ENCODE measurements around the gene CDKAL1. TPM values are rescaled to one million over a fixed set of nuclear protein-coding genes. Genes with fewer than 3 reads are reported as not detected.
A peak's percentile ranks its signal among the peaks of the same experiment; 100 is the strongest.

CDKAL1 gene
- total and polyA plus RNA-seq, 3 experiments from 2014 or later, result 26.7 to 30.2 (median 29.6) TPM

GRCh38 chr6:20946890-20947289 lies 412.6 kb downstream of the CDKAL1 start:
- Histone ChIP-seq H3K4me1 (ENCODE audit: insufficient read depth, low read length) (no peaks in the 10 kb centered on the region), H3K9me3 (ENCODE audit: low read length) (no peaks in the 10 kb centered on the region), H3K36me3 (ENCODE audit: insufficient read depth, low read length) (no peaks in the 10 kb centered on the region), H3K27ac (ENCODE audit: low read depth, low read length) (no peak overlapping the region), H3K4me3 (ENCODE audit: low read length) (no peak overlapping the region), H3K27me3 (ENCODE audit: insufficient read depth, low read length, poor library complexity, severe bottlenecking) (no peaks in the 10 kb centered on the region)
- CTCF ChIA-PET, result no interaction called here
- DNase-seq, result no peak
- Mint-ChIP-seq H3K27me3 (no peaks in the 10 kb centered on the region), H3K9me3 (peaks cover 6 to 13% (median 12%) of the 10 kb centered on the region in 5 donors), H3K4me3 (no peak overlapping the region), H3K4me1 (peaks cover 0 to 13% (median 6%) of the 10 kb centered on the region in 3 donors), H3K36me3 (peaks cover 12 to 25% (median 17%) of the 10 kb centered on the region in 3 donors), H3K27ac (no peak overlapping the region)
- POLR2A ChIA-PET, result no interaction called here

- Mint-ChIP-seq H3K36me3 (peaks cover 9 to 21% (median 15%) of the 10 kb centered on the region in 3 donors), H3K27me3 (no peaks in the 10 kb centered on the region), H3K4me1 (peaks cover 0 to 13% (median 6%) of the 10 kb centered on the region in 3 donors), H3K27ac (no peak overlapping the region), H3K4me3 (no peak overlapping the region), H3K9me3 (peaks cover 4 to 11% (median 10%) of the 10 kb centered on the region in 5 donors)
- CTCF ChIA-PET, result no interaction called here
- no peaks in the 10 kb centered on the region for H3K27me3 ChIP-seq (ENCODE audit: insufficient read depth, low read length, poor library complexity, severe bottlenecking)
- POLR2A ChIA-PET, result no interaction called here
- no peaks in the 10 kb centered on the region for H3K36me3 ChIP-seq (ENCODE audit: insufficient read depth, low read length)
- H3K27ac ChIP-seq (ENCODE audit: low read depth, low read length), result no peak overlapping the region
- no peak for DNase-seq
- H3K9me3 ChIP-seq (ENCODE audit: low read length), result no peaks in the 10 kb centered on the region
- no peak overlapping the region for H3K4me3 ChIP-seq (ENCODE audit: low read length)
- no peaks in the 10 kb centered on the region for H3K4me1 ChIP-seq (ENCODE audit: insufficient read depth, low read length)
These were observed 413.7 kb downstream of the CDKAL1 start for GRCh38 chr6:20947977-20948376.

- peaks cover 5 to 15% (median 12%) of the 10 kb centered on the region in 3 donors for H3K36me3 Mint-ChIP-seq
- ChIA-PET CTCF (no interaction called here), POLR2A (no interaction called here)
- Histone ChIP-seq H3K27me3 (ENCODE audit: insufficient read depth, low read length, poor library complexity, severe bottlenecking) (no peaks in the 10 kb centered on the region), H3K4me3 (ENCODE audit: low read length) (no peak overlapping the region), H3K36me3 (ENCODE audit: insufficient read depth, low read length) (no peaks in the 10 kb centered on the region), H3K9me3 (ENCODE audit: low read length) (no peaks in the 10 kb centered on the region), H3K27ac (ENCODE audit: low read depth, low read length) (no peak overlapping the region), H3K4me1 (ENCODE audit: insufficient read depth, low read length) (no peaks in the 10 kb centered on the region)
- peaks cover 0 to 13% (median 6%) of the 10 kb centered on the region in 3 donors for H3K4me1 Mint-ChIP-seq
- peaks cover 0 to 6% (median 5%) of the 10 kb centered on the region in 5 donors for H3K9me3 Mint-ChIP-seq
- H3K27me3 Mint-ChIP-seq, result no peaks in the 10 kb centered on the region
- H3K27ac Mint-ChIP-seq, result no peak overlapping the region
- no peak overlapping the region for H3K4me3 Mint-ChIP-seq
- no peak for DNase-seq
These were observed 414.3 kb downstream of the CDKAL1 start for GRCh38 chr6:20948556-20948955.

GRCh38 chr6:20949138-20949537 lies 414.9 kb downstream of the CDKAL1 start:
- peaks cover under 1 to 14% (median 12%) of the 10 kb centered on the region in 3 donors for H3K36me3 Mint-ChIP-seq
- H3K9me3 Mint-ChIP-seq, result peaks cover 0 to under 1% (median 0%) of the 10 kb centered on the region in 5 donors
- DNase-seq, result no peak
- POLR2A ChIA-PET, result no interaction called here
- Histone ChIP-seq H3K9me3 (ENCODE audit: low read length) (no peaks in the 10 kb centered on the region), H3K4me3 (ENCODE audit: low read length) (no peak overlapping the region), H3K27ac (ENCODE audit: low read depth, low read length) (no peak overlapping the region), H3K27me3 (ENCODE audit: insufficient read depth, low read length, poor library complexity, severe bottlenecking) (no peaks in the 10 kb centered on the region), H3K4me1 (ENCODE audit: insufficient read depth, low read length) (no peaks in the 10 kb centered on the region), H3K36me3 (ENCODE audit: insufficient read depth, low read length) (no peaks in the 10 kb centered on the region)
- no peak overlapping the region for H3K4me3 Mint-ChIP-seq
- H3K27me3 Mint-ChIP-seq, result no peaks in the 10 kb centered on the region
- H3K27ac Mint-ChIP-seq, result no peak overlapping the region
- CTCF ChIA-PET, result no interaction called here
- peaks cover 0 to 13% (median 4%) of the 10 kb centered on the region in 3 donors for H3K4me1 Mint-ChIP-seq

- POLR2A ChIA-PET, result no interaction called here
- Mint-ChIP-seq H3K36me3 (peaks cover 24 to 28% (median 26%) of the 10 kb centered on the region in 3 donors), H3K9me3 (no peaks in the 10 kb centered on the region)
These were observed 418.6 kb downstream of the CDKAL1 start for GRCh38 chr6:20952699-20953474.

GRCh38 chr6:20954315-20954714 lies 420.1 kb downstream of the CDKAL1 start:
- Histone ChIP-seq H3K27ac (ENCODE audit: low read depth, low read length) (no peak overlapping the region), H3K9me3 (ENCODE audit: low read length) (no peaks in the 10 kb centered on the region), H3K4me1 (ENCODE audit: insufficient read depth, low read length) (no peaks in the 10 kb centered on the region), H3K4me3 (ENCODE audit: low read length) (no peak overlapping the region), H3K36me3 (ENCODE audit: insufficient read depth, low read length) (peaks cover 3% of the 10 kb centered on the region), H3K27me3 (ENCODE audit: insufficient read depth, low read length, poor library complexity, severe bottlenecking) (no peaks in the 10 kb centered on the region)
- no peak overlapping the region for H3K4me3 Mint-ChIP-seq
- H3K9me3 Mint-ChIP-seq, result no peaks in the 10 kb centered on the region
- CTCF ChIA-PET, result no interaction called here
- H3K27me3 Mint-ChIP-seq, result no peaks in the 10 kb centered on the region
- no peaks in the 10 kb centered on the region for H3K4me1 Mint-ChIP-seq
- POLR2A ChIA-PET, result no interaction called here
- no peak overlapping the region for H3K27ac Mint-ChIP-seq
- no peak for DNase-seq
- peaks cover 26 to 36% (median 33%) of the 10 kb centered on the region in 3 donors for H3K36me3 Mint-ChIP-seq

More at GRCh38 chr6:20952699-20953474, 418.6 kb downstream of the CDKAL1 start:
- DNase-seq, result no peak
- Mint-ChIP-seq H3K27me3 (no peaks in the 10 kb centered on the region), H3K4me1 (no peaks in the 10 kb centered on the region), H3K27ac (peak overlapping the region in 1 of 8 donors; percentile 41), H3K4me3 (no peak overlapping the region)
- CTCF ChIA-PET, result no interaction called here
- Histone ChIP-seq H3K27ac (ENCODE audit: low read depth, low read length) (no peak overlapping the region), H3K9me3 (ENCODE audit: low read length) (no peaks in the 10 kb centered on the region), H3K36me3 (ENCODE audit: insufficient read depth, low read length) (peaks cover 3% of the 10 kb centered on the region), H3K27me3 (ENCODE audit: insufficient read depth, low read length, poor library complexity, severe bottlenecking) (no peaks in the 10 kb centered on the region), H3K4me3 (ENCODE audit: low read length) (no peak overlapping the region), H3K4me1 (ENCODE audit: insufficient read depth, low read length) (no peaks in the 10 kb centered on the region)

GRCh38 chr6:20955131-20955530 lies 420.9 kb downstream of the CDKAL1 start:
- Mint-ChIP-seq H3K36me3 (peaks cover 24 to 33% (median 33%) of the 10 kb centered on the region in 3 donors), H3K9me3 (no peaks in the 10 kb centered on the region)

GRCh38 chr6:20955751-20956150 lies 421.5 kb downstream of the CDKAL1 start:
- H3K27ac ChIP-seq (ENCODE audit: low read depth, low read length), result no peak overlapping the region
- H3K4me3 Mint-ChIP-seq, result no peak overlapping the region
- no peaks in the 10 kb centered on the region for H3K27me3 Mint-ChIP-seq
- peaks cover 3% of the 10 kb centered on the region for H3K36me3 ChIP-seq (ENCODE audit: insufficient read depth, low read length)
- POLR2A ChIA-PET, result no interaction called here
- no peak overlapping the region for H3K27ac Mint-ChIP-seq
- no peaks in the 10 kb centered on the region for H3K27me3 ChIP-seq (ENCODE audit: insufficient read depth, low read length, poor library complexity, severe bottlenecking)
- CTCF ChIA-PET, result no interaction called here
- peaks cover 24 to 39% (median 33%) of the 10 kb centered on the region in 3 donors for H3K36me3 Mint-ChIP-seq
- H3K4me1 Mint-ChIP-seq, result no peaks in the 10 kb centered on the region
- H3K4me3 ChIP-seq (ENCODE audit: low read length), result no peak overlapping the region
- DNase-seq, result no peak
- no peaks in the 10 kb centered on the region for H3K9me3 Mint-ChIP-seq
- no peaks in the 10 kb centered on the region for H3K9me3 ChIP-seq (ENCODE audit: low read length)
- no peaks in the 10 kb centered on the region for H3K4me1 ChIP-seq (ENCODE audit: insufficient read depth, low read length)

More at GRCh38 chr6:20955131-20955530, 420.9 kb downstream of the CDKAL1 start:
- no peaks in the 10 kb centered on the region for H3K9me3 ChIP-seq (ENCODE audit: low read length)
- Mint-ChIP-seq H3K27ac (no peak overlapping the region), H3K27me3 (no peaks in the 10 kb centered on the region), H3K4me3 (no peak overlapping the region), H3K4me1 (no peaks in the 10 kb centered on the region)
- peaks cover 3% of the 10 kb centered on the region for H3K36me3 ChIP-seq (ENCODE audit: insufficient read depth, low read length)
- DNase-seq, result no peak
- H3K4me3 ChIP-seq (ENCODE audit: low read length), result no peak overlapping the region
- H3K27me3 ChIP-seq (ENCODE audit: insufficient read depth, low read length, poor library complexity, severe bottlenecking), result no peaks in the 10 kb centered on the region
- POLR2A ChIA-PET, result no interaction called here
- no peaks in the 10 kb centered on the region for H3K4me1 ChIP-seq (ENCODE audit: insufficient read depth, low read length)
- no peak overlapping the region for H3K27ac ChIP-seq (ENCODE audit: low read depth, low read length)
- CTCF ChIA-PET, result no interaction called here

All from CD8-positive, alpha-beta memory T cell (primary cell).